ENCODE measurements around the gene GPRC6A. TPM values are rescaled to one million over a fixed set of nuclear protein-coding genes. Genes with fewer than 3 reads are reported as not detected.

The GPRC6A gene
- total and polyA plus RNA-seq, 10 of the 15 experiments (the other 5 are each of a cell fraction or from before 2014, with no cell fraction given), result not detected

- POLR2A ChIA-PET, result no interaction called here
- 0% methylated on average over 2 of the region's 2 CpGs for WGBS (ENCODE audit: insufficient coverage, insufficient replicate concordance, low lambda C conversion rate, missing lambda C conversion rate)
- no peaks in the 10 kb centered on the region for H3K27me3 ChIP-seq (replicated peaks in 1 of 2; ENCODE audit: control insufficient read depth in 2 of 2, insufficient read depth in 2 of 2, low read length in 1 of 2)
- H3K4me2 ChIP-seq (ENCODE audit: control insufficient read depth, insufficient read depth), result no peak overlapping the region
- H3K27ac ChIP-seq (ENCODE audit: control insufficient read depth, insufficient read depth), result no peak overlapping the region
- RAD21 ChIA-PET (ENCODE audit: unreplicated experiment), result no interaction called here
- no peaks in the 10 kb centered on the region for H3K36me3 ChIP-seq (ENCODE audit: control insufficient read depth in 2 of 2, insufficient read depth in 2 of 2, low read length in 1 of 2)
- BruUV-seq (replicated peaks), result no TSS peak
- H2AFZ ChIP-seq (ENCODE audit: control insufficient read depth, low read depth, low read length), result no peak overlapping the region
- SMC1A ChIA-PET (ENCODE audit: uncharacterized antibody, unreplicated experiment), result no interaction called here
- DNase-seq (ENCODE audit: low read depth, low spot score), result no peak
- no peak overlapping the region for H3K9ac ChIP-seq (ENCODE audit: control insufficient read depth, insufficient read depth, low read length)
- intact Hi-C loops (cut with micrococcal nuclease; ENCODE audit: unreplicated experiment), result no loop called here
- FAIRE-seq, result no peak
- H3K4me1 ChIP-seq (ENCODE audit: control insufficient read depth, insufficient read depth, low read length), result no peaks in the 10 kb centered on the region
- CTCF ChIA-PET, result no interaction called here
- ATAC-seq, result no peak
- H3K9me3 ChIP-seq (replicated peaks; ENCODE audit: control insufficient read depth, insufficient read depth, low read length), result no peaks in the 10 kb centered on the region
- H3K4me3 ChIP-seq, result no peak overlapping the region
- in situ Hi-C loops (cut with MboI), result no loop called here
- no peaks in the 10 kb centered on the region for H4K20me1 ChIP-seq (ENCODE audit: control insufficient read depth, insufficient read depth)
- no peaks in the 10 kb centered on the region for H3K79me2 ChIP-seq (ENCODE audit: control insufficient read depth, insufficient read depth, low read length)
- TF ChIP-seq GABPA (IDR thresholded peaks at IDR 0.05; ENCODE audit: low read depth) (no peak), NBN (IDR thresholded peaks at IDR 0.05) (no peak), NR2C1 (IDR thresholded peaks at IDR 0.05) (no peak), ZNF217 (IDR thresholded peaks at IDR 0.05) (no peak), ZNF384 (IDR thresholded peaks at IDR 0.05; ENCODE audit: borderline replicate concordance, low read depth, low read length) (no peak), ZBED1 (IDR thresholded peaks at IDR 0.05; ENCODE audit: borderline replicate concordance) (no peak), PBX3 (IDR thresholded peaks at IDR 0.05; ENCODE audit: insufficient replicate concordance, low read depth, low read length) (no peak), CREM (IDR thresholded peaks at IDR 0.05; ENCODE audit: low read depth) (no peak), KAT2A (conservative IDR thresholded peaks at IDR 0.05; ENCODE audit: control insufficient read depth, low read depth, low read length) (no peak), TCF3 (IDR thresholded peaks at IDR 0.05; ENCODE audit: borderline replicate concordance, insufficient read depth, low read depth, low read length) (no peak), HSF1 (IDR thresholded peaks at IDR 0.05; ENCODE audit: low read depth, low read length) (no peak), CHD4 (IDR thresholded peaks at IDR 0.05) (no peak), PAX5 (IDR thresholded peaks at IDR 0.05; ENCODE audit: borderline replicate concordance, low read depth, low read length) (no peak), RBBP5 (conservative IDR thresholded peaks at IDR 0.05) (no peak), CEBPZ (IDR thresholded peaks at IDR 0.05; ENCODE audit: low read depth, low read length) (no peak), SPI1 (IDR thresholded peaks at IDR 0.05; ENCODE audit: borderline replicate concordance, insufficient read depth, low read depth, low read length) (no peak)
- TF ChIP-seq, protein P1, sequence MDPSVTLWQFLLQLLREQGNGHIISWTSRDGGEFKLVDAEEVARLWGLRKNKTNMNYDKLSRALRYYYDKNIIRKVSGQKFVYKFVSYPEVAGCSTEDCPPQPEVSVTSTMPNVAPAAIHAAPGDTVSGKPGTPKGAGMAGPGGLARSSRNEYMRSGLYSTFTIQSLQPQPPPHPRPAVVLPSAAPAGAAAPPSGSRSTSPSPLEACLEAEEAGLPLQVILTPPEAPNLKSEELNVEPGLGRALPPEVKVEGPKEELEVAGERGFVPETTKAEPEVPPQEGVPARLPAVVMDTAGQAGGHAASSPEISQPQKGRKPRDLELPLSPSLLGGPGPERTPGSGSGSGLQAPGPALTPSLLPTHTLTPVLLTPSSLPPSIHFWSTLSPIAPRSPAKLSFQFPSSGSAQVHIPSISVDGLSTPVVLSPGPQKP (IDR thresholded peaks at IDR 0.05; ENCODE audit: low read depth, low read length), result no peak
- TF ChIP-seq, protein P2, sequence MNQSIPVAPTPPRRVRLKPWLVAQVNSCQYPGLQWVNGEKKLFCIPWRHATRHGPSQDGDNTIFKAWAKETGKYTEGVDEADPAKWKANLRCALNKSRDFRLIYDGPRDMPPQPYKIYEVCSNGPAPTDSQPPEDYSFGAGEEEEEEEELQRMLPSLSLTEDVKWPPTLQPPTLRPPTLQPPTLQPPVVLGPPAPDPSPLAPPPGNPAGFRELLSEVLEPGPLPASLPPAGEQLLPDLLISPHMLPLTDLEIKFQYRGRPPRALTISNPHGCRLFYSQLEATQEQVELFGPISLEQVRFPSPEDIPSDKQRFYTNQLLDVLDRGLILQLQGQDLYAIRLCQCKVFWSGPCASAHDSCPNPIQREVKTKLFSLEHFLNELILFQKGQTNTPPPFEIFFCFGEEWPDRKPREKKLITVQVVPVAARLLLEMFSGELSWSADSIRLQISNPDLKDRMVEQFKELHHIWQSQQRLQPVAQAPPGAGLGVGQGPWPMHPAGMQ (IDR thresholded peaks at IDR 0.05; ENCODE audit: borderline replicate concordance), result no peak
These were observed 11.2 kb upstream of the GPRC6A start for GRCh38 chr6:116840091-116840490.
